Measurements from ENCODE around the gene KRT3.

The KRT3 gene

GRCh38 chr12:52795694-52796428 is at the start of gene KRT3:
Gene KRT3 (minus strand): TSS chr12:52796117. CDS start chr12:52796042, 75 bp downstream.
- no peak for DNase-seq

GRCh38 chr12:52844386-52844785 is 48.5 kb upstream of the KRT3 start:
- DNase-seq = no peak

GRCh38 chr12:52839436-52840105 is 43.7 kb upstream of the KRT3 start:
- no peak for DNase-seq

- DNase-seq = no peak
Observed at GRCh38 chr12:52838609-52839435, 42.9 kb upstream of the KRT3 start.

GRCh38 chr12:52837781-52838608 is 42.1 kb upstream of the KRT3 start:
- peak; percentile 6 for DNase-seq

- DNase-seq = no peak
Observed at GRCh38 chr12:52837413-52837741, 41.5 kb upstream of the KRT3 start.

DNA sequence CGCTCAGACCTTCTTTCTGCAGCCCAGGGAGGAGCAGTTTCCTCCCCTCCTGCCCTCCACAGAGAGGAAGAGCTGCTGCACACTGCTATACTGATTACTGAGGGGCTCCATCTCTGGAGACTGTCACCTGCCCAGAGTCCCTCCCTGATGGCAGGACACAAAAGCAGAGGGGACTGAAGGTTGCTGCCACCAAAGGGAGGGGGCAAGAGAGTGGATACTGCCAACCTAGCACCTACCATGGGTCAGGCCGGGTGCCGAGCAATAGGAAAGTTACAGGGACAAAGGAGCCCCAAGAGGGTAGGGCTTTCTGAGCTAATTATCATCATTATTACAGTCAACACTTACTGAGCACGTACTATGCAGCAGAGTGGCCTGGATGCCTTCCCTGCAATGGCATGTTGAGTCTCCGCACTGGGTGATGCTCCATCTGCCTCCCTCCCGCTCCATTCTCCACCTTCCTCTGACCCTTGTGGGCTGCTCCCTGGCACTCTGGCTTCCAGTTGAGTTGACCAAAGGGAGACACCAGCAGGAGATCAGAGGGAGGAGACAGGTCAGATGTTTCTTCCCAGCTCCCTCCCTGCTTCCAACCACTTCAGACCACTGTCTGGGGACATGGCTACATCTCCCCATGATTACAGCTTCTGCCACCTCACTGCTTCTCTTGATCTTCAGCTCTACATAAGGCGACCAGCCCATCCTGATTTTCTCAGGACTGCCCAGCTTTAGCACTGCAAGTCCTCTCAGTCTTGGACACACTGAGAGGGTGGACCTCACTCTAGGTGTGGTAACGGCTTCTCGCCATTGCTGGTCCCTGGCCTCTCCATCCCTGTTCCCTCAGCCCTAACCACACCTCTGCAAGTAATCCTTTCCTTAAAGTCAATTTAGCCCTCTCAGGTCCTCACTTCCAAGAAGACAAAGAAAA is 40.8 kb upstream of the KRT3 start:
- DNase-seq = no peak

DNA sequence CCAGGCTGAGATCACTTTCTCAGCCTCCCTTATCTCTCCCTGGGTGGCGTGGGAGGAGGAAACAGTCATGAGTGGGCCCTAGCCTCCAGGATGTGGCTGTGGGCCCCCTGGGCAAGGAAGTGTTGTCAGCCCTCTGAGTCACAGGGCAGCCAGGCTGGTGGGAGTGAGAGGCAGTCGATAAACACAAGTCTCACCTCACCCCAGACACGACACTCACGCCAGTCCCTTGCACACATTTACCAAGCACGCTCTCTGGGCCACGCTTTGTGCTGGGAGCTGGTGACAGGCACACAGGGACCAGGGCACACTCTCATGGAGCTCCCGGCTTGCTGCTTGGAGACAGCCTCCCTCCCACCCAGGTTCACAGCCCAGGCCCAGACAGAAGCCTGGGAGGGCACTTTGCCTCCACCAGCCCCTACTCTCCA is 40.1 kb upstream of the KRT3 start:
- no peak for DNase-seq

DNA sequence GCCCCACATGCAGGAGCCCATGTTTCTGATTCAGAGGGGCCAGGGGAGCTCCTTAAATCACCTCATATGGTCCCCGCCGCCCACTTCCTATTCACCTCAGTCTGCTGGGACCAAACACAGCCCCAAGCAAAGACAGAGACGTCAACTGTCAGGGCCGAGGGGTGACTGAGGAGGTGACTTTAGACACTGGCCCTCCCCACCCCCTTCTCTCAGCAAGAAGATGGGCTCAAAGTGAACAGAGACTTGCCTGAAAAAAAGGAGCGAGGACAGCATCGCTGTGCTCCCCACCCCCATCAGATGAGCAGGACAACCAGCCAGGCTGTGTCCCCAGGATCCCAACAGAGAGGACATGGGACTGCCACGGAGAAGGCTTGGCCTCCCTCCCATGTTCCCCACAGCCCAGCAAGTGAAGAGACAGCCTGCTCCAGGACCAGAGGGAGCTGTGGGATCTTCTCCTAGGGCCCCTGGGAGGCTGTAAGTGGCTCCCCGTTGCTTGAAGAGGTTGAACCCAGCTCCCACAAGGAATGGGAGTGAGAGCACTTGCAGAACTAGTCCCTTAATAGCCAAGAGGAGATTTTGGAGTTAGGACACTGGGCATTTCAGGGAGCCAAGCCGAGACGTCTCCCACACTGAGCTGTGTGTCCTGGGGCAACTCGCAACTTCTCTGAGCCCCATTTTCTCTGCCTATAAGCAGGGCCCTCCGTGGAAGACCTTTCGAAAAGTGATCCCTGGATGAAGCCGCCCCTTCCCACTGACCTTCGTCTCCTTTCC is 39.5 kb upstream of the KRT3 start:
- no peak for DNase-seq

DNA sequence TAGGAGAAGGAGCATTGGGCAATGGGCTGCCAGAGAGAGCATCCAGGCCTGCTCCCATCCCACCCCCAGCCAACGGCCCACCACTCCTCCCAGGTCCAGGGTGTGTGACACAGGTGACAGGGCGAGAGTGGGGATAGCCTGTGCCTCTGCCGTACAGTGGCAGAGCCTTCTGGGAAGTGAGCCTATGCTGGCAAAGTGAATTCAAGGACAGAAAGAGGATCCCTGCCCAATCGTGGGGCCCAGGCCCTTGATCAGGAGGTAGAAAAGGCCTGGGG is 38.7 kb upstream of the KRT3 start:
- DNase-seq = no peak

GRCh38 chr12:52833922-52834726 is 38.2 kb upstream of the KRT3 start, which contains the start of gene KRT79:
Gene KRT79 (minus strand): TSS chr12:52834311. CDS start chr12:52834260, 51 bp downstream.
- DNase-seq = no peak

DNA sequence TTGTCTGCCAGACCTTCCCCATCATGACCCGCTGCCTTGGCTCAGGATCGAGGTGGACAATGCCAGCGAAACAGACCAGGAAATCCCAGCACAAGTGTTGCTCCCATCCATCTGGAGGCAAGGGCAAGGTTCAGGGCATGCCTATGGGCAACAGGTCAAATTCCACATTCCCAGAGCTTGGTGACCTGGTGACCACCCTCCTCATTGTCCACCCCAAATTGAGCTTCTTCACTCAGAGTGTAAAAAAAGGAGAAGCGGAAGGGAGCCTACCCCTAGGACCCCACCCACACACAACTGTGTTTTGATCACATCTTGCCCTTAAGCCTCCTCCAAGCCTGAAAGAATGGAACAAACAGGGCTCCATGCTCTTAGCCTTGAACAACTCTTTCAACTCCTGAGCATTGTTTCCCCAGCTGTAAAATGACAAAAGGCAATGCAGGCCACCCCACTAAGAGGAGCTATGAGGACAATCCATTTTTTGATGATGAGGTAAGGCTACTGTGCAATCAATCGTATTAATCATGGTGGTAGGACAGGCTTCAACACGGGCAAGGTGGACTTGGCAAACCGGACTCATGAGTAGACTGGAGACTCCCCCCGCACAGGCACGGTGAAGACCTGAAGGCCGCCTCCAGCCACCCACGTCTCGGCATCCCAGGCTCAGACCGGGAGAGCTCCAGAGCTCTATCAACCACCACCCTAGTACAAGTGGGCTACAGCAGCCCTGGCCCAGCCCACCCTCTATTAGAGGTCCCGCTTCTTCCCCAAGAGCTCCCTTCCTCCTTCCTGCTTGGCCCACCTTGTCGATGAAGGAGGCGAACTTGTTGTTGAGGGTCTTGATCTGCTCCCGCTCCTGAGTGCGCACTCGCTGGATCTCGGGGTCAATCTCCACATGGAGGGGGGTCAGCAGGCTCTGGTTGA is 37.3 kb upstream of the KRT3 start:
- no peak for DNase-seq

DNA sequence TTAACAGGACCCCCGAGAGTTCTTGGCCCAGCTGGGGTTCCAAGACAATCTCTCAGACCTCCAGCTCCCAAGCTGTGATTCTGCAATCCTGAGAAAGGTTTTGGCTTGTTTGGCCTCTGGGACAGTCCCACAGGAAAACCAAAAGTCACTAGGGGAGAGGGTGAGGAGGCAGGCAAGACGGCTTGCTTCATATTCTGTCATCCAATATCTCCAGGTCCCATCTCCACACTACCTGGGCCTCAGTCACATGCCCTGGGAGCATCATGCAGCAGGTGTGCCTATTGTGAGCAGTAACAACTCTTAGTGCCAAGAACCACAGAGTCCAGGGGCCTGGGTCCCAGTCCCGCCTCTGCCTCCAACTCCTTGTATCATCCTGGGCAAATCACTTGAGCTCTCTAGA is 36.5 kb upstream of the KRT3 start:
- no peak for DNase-seq

- DNase-seq = no peak
Observed at GRCh38 chr12:52831251-52831650, 35.3 kb upstream of the KRT3 start.

GRCh38 chr12:52829986-52830770 is 34.3 kb upstream of the KRT3 start:
- no peak for DNase-seq

GRCh38 chr12:52828591-52829021 is 32.7 kb upstream of the KRT3 start:
- no peak for DNase-seq

DNA sequence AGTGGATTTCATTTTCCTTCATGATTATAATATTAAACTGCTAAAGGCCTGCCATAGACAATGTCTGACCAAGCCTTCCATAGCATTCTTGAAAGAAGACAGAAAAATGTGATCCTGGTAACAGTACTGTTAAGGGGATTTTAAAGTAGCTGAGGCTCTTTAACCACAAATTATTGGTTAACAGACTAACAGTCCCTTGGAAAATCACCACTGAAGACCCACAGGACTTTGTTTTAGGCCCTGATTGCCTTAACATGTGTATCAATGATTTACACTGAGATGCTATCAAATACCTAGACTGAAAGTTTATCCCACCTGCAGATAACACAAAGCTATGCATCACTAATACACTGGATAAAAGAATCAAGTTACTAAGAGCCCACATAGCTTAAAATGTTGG is 32.2 kb upstream of the KRT3 start:
- DNase-seq = no peak

GRCh38 chr12:52827499-52828090 is 31.7 kb upstream of the KRT3 start:
- no peak for DNase-seq
